Measurements from ENCODE around the gene ATP2C2.

ATP2C2 gene

DNA sequence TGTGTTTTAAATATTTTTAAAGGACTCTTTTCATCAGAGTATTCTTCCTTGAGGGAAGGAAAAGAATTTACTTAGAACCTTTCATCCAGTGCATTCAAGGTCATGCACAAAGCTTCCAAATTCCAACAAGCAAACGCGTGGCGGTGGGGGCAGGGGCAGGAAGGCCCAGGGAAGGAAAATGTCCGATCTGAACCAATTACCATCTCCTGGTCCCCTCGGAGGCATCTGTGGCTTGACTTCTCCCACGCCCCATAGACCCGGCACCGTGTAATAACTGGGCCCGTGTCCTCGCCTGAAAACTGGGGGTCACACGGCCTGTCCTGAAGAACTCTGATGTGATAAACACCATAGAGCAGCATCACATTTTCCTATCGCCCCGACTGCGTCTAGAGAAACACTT, 117.8 kb downstream of the ATP2C2 start:
- no peaks in the 10 kb centered on the region for H3K27me3 ChIP-seq (ENCODE audit: insufficient read depth, low read length)
- no peak for TF ChIP-seq EZH2 (IDR thresholded peaks at IDR 0.05; ENCODE audit: borderline replicate concordance, low read length)
- TF ChIP-seq, protein P1, sequence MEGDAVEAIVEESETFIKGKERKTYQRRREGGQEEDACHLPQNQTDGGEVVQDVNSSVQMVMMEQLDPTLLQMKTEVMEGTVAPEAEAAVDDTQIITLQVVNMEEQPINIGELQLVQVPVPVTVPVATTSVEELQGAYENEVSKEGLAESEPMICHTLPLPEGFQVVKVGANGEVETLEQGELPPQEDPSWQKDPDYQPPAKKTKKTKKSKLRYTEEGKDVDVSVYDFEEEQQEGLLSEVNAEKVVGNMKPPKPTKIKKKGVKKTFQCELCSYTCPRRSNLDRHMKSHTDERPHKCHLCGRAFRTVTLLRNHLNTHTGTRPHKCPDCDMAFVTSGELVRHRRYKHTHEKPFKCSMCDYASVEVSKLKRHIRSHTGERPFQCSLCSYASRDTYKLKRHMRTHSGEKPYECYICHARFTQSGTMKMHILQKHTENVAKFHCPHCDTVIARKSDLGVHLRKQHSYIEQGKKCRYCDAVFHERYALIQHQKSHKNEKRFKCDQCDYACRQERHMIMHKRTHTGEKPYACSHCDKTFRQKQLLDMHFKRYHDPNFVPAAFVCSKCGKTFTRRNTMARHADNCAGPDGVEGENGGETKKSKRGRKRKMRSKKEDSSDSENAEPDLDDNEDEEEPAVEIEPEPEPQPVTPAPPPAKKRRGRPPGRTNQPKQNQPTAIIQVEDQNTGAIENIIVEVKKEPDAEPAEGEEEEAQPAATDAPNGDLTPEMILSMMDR (IDR thresholded peaks at IDR 0.05; ENCODE audit: low read length), result no peak
- H2AFZ ChIP-seq (ENCODE audit: low read length), result no peak overlapping the region
- no peaks in the 10 kb centered on the region for H3F3A ChIP-seq (ENCODE audit: insufficient read depth, low read length)
- no peak overlapping the region for H3K4me2 ChIP-seq (ENCODE audit: low read length)
- H3K27ac ChIP-seq (ENCODE audit: low read depth, low read length, poor library complexity, severe bottlenecking), result no peak overlapping the region
- H4K20me1 ChIP-seq (ENCODE audit: insufficient read depth, low read length), result no peaks in the 10 kb centered on the region
- H3K9me2 ChIP-seq (ENCODE audit: low read depth, low read length), result no peaks in the 10 kb centered on the region
- no peak overlapping the region for H3K4me3 ChIP-seq (ENCODE audit: low read depth, low read length, poor library complexity, severe bottlenecking)
- no peaks in the 10 kb centered on the region for H3K9me3 ChIP-seq (ENCODE audit: low read length)
- H3K79me2 ChIP-seq (ENCODE audit: insufficient read depth, low read length), result no peaks in the 10 kb centered on the region
- 0 out of 2 replicates have a peak, but pooled peaks cover 4% of the 10 kb centered on the region for H3K36me3 ChIP-seq (ENCODE audit: insufficient read depth, low read length)
- H3K4me1 ChIP-seq (ENCODE audit: insufficient read depth, low read length, severe bottlenecking), result no peaks in the 10 kb centered on the region
- H3K9ac ChIP-seq (ENCODE audit: low read length), result no peak overlapping the region

DNA sequence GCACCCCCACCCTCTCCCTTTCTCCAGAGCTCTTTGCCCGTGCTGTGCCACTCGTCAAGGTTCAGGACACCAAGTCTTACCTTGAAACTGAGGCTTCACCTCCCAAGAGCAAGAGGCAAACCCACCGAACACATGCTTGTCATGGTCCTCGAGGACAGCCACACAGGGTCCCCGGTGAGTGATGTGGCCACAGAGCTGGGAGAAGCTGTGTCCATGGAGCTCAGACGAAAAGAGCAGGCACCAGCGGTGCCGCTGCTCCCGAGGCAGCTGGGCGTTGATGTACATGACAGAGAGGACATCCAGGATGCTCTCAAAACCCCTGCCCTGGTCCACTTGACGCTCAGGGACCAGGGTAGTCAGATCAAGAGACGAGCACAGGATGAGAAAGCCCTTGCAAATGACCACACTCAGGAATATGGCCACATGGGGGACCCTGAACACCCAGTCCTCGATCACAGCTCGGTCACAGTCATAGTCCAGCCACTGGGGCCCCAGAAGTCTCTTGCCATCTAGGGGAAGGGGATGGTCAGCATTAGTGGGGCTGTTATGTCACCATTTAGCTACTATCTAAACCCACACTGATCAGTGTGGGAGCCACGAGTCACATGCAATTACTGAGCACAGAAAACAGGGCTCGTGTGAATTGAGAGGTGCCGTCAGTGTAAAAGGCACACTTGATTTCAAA, 118.4 kb downstream of the ATP2C2 start:
- Histone ChIP-seq H3K9me3 (ENCODE audit: low read length) (no peaks in the 10 kb centered on the region), H3K4me3 (ENCODE audit: low read depth, low read length, poor library complexity, severe bottlenecking) (no peak overlapping the region), H3K9ac (ENCODE audit: low read length) (no peak overlapping the region), H3K27ac (ENCODE audit: low read depth, low read length, poor library complexity, severe bottlenecking) (no peak overlapping the region), H3K4me1 (ENCODE audit: insufficient read depth, low read length, severe bottlenecking) (no peaks in the 10 kb centered on the region), H3K36me3 (ENCODE audit: insufficient read depth, low read length) (0 out of 2 replicates have a peak, but pooled peaks cover 4% of the 10 kb centered on the region), H3K27me3 (ENCODE audit: insufficient read depth, low read length) (no peaks in the 10 kb centered on the region), H3K9me2 (ENCODE audit: low read depth, low read length) (no peaks in the 10 kb centered on the region), H3F3A (ENCODE audit: insufficient read depth, low read length) (no peaks in the 10 kb centered on the region), H3K4me2 (ENCODE audit: low read length) (no peak overlapping the region), H3K79me2 (ENCODE audit: insufficient read depth, low read length) (no peaks in the 10 kb centered on the region), H2AFZ (ENCODE audit: low read length) (no peak overlapping the region), H4K20me1 (ENCODE audit: insufficient read depth, low read length) (no peaks in the 10 kb centered on the region)
- TF ChIP-seq, protein P1 (IDR thresholded peaks at IDR 0.05; ENCODE audit: low read length), result no peak
- no peak for TF ChIP-seq EZH2 (IDR thresholded peaks at IDR 0.05; ENCODE audit: borderline replicate concordance, low read length)

DNA sequence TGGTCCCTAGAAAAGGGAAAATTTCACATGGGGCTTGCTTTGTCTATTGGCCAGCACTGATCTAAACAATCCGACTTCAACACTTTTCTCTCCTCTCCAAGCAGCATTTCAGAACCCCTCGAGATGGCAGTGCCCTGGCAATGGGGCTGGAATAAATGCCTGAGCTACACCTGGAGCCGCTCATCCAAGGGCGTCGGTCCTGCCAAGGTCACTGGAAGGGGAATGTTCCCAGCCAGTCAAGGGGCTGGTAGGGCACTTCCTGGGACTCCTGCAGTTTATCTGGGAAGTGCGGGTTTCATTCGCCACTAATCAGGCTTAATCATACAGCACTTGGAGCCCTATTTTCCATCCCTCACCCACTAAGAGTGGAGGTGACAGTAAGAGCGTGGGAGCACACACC, 119.0 kb downstream of the ATP2C2 start:
- Histone ChIP-seq H3K4me1 (ENCODE audit: insufficient read depth, low read length, severe bottlenecking) (no peaks in the 10 kb centered on the region), H3K4me3 (ENCODE audit: low read depth, low read length, poor library complexity, severe bottlenecking) (no peak overlapping the region), H3K9ac (ENCODE audit: low read length) (no peak overlapping the region), H4K20me1 (ENCODE audit: insufficient read depth, low read length) (no peaks in the 10 kb centered on the region), H3K9me2 (ENCODE audit: low read depth, low read length) (no peaks in the 10 kb centered on the region), H3K36me3 (ENCODE audit: insufficient read depth, low read length) (0 out of 2 replicates have a peak, but pooled peaks cover 4% of the 10 kb centered on the region), H2AFZ (ENCODE audit: low read length) (no peak overlapping the region), H3K79me2 (ENCODE audit: insufficient read depth, low read length) (no peaks in the 10 kb centered on the region), H3K4me2 (ENCODE audit: low read length) (no peak overlapping the region), H3F3A (ENCODE audit: insufficient read depth, low read length) (no peaks in the 10 kb centered on the region), H3K27ac (ENCODE audit: low read depth, low read length, poor library complexity, severe bottlenecking) (no peak overlapping the region), H3K27me3 (ENCODE audit: insufficient read depth, low read length) (no peaks in the 10 kb centered on the region), H3K9me3 (ENCODE audit: low read length) (no peaks in the 10 kb centered on the region)
- no peak for TF ChIP-seq EZH2 (IDR thresholded peaks at IDR 0.05; ENCODE audit: borderline replicate concordance, low read length)
- TF ChIP-seq, protein P1 (IDR thresholded peaks at IDR 0.05; ENCODE audit: low read length), result no peak

Measured in OCI-LY1 (cell line).